Measurements from ENCODE around the gene NADSYN1. TPM values are rescaled to one million over a fixed set of nuclear protein-coding genes. Genes with fewer than 3 reads are reported as not detected.

The NADSYN1 gene
- total RNA-seq, 1 donor from 2014 or later, result 87.9 TPM

GRCh38 chr11:71450507-71450906 is 2.5 kb upstream of the NADSYN1 start:
- no peak for DNase-seq (ENCODE audit: low read depth)
- no peak overlapping the region for H3K4me2 ChIP-seq (ENCODE audit: low read length)
- Mint-ChIP-seq H3K9me3 (ENCODE audit: unreplicated experiment) (no peaks in the 10 kb centered on the region), H3K4me1 (ENCODE audit: low read depth, unreplicated experiment) (peaks cover 14% of the 10 kb centered on the region), H3K36me3 (ENCODE audit: low read depth, unreplicated experiment) (peaks cover 8% of the 10 kb centered on the region), H3K4me3 (ENCODE audit: unreplicated experiment) (no peak overlapping the region), H3K27me3 (ENCODE audit: low read depth, unreplicated experiment) (no peaks in the 10 kb centered on the region), H3K27ac (ENCODE audit: unreplicated experiment) (no peak overlapping the region)
- peaks cover 26% of the 10 kb centered on the region for H3K4me1 ChIP-seq (ENCODE audit: insufficient read depth, low read length)
- no peak overlapping the region for H3K9ac ChIP-seq (ENCODE audit: low read length)
- peaks cover 34% of the 10 kb centered on the region for H3K79me2 ChIP-seq (ENCODE audit: insufficient read depth, low read length)
- peaks cover 3% of the 10 kb centered on the region for H3K36me3 ChIP-seq (ENCODE audit: insufficient read depth, low read length)
- H3K27ac ChIP-seq (ENCODE audit: low read depth, low read length), result no peak overlapping the region
- no peaks in the 10 kb centered on the region for H3K9me3 ChIP-seq (ENCODE audit: insufficient read depth, low read depth, low read length)
- TF ChIP-seq EZH2 (IDR thresholded peaks at IDR 0.05; ENCODE audit: insufficient read depth, low read length), result no peak
- no peak for TF ChIP-seq CTCF (IDR thresholded peaks at IDR 0.05; ENCODE audit: insufficient read depth, low read depth, low read length)
- H2AFZ ChIP-seq (ENCODE audit: low read depth, low read length), result no peak overlapping the region
- no peak overlapping the region for H3K4me3 ChIP-seq (ENCODE audit: insufficient read depth, low read depth, low read length)
- peaks cover 28% of the 10 kb centered on the region for H4K20me1 ChIP-seq (ENCODE audit: insufficient read depth, low read length)
- FAIRE-seq, result no peak
- H3K27me3 ChIP-seq (ENCODE audit: insufficient read depth, low read length), result no peaks in the 10 kb centered on the region

- Histone ChIP-seq H3K9me3 (ENCODE audit: insufficient read depth, low read depth, low read length) (no peaks in the 10 kb centered on the region), H3K36me3 (ENCODE audit: insufficient read depth, low read length) (peaks cover 2% of the 10 kb centered on the region), H3K9ac (ENCODE audit: low read length) (no peak overlapping the region), H3K27me3 (ENCODE audit: insufficient read depth, low read length) (no peaks in the 10 kb centered on the region), H3K79me2 (ENCODE audit: insufficient read depth, low read length) (peaks cover 34% of the 10 kb centered on the region), H4K20me1 (ENCODE audit: insufficient read depth, low read length) (peaks cover 27% of the 10 kb centered on the region), H3K4me2 (ENCODE audit: low read length) (no peak overlapping the region), H2AFZ (ENCODE audit: low read depth, low read length) (no peak overlapping the region), H3K4me1 (ENCODE audit: insufficient read depth, low read length) (peaks cover 26% of the 10 kb centered on the region), H3K4me3 (ENCODE audit: insufficient read depth, low read depth, low read length) (no peak overlapping the region), H3K27ac (ENCODE audit: low read depth, low read length) (no peak overlapping the region)
- no peaks in the 10 kb centered on the region for H3K27me3 Mint-ChIP-seq (ENCODE audit: low read depth, unreplicated experiment)
- H3K9me3 Mint-ChIP-seq (ENCODE audit: unreplicated experiment), result no peaks in the 10 kb centered on the region
- no peak overlapping the region for H3K4me3 Mint-ChIP-seq (ENCODE audit: unreplicated experiment)
- H3K4me1 Mint-ChIP-seq (ENCODE audit: low read depth, unreplicated experiment), result peaks cover 14% of the 10 kb centered on the region
- FAIRE-seq (no peak), DNase-seq (ENCODE audit: low read depth) (no peak)
- H3K27ac Mint-ChIP-seq (ENCODE audit: unreplicated experiment), result no peak overlapping the region
- peaks cover 8% of the 10 kb centered on the region for H3K36me3 Mint-ChIP-seq (ENCODE audit: low read depth, unreplicated experiment)
- TF ChIP-seq EZH2 (IDR thresholded peaks at IDR 0.05; ENCODE audit: insufficient read depth, low read length), result no peak
- TF ChIP-seq CTCF (IDR thresholded peaks at IDR 0.05; ENCODE audit: insufficient read depth, low read depth, low read length), result no peak
These were observed 2.1 kb upstream of the NADSYN1 start for GRCh38 chr11:71450939-71451338.

GRCh38 chr11:71451596-71452198 is 1.3 kb upstream of the NADSYN1 start:
- H3K4me2 ChIP-seq (ENCODE audit: low read length), result peak overlapping the region; percentile 96
- peaks cover 34% of the 10 kb centered on the region for H3K79me2 ChIP-seq (ENCODE audit: insufficient read depth, low read length)
- peak overlapping the region; percentile 62 for H3K4me3 Mint-ChIP-seq (ENCODE audit: unreplicated experiment)
- no peaks in the 10 kb centered on the region for H3K9me3 ChIP-seq (ENCODE audit: insufficient read depth, low read depth, low read length)
- no peaks in the 10 kb centered on the region for H3K9me3 Mint-ChIP-seq (ENCODE audit: unreplicated experiment)
- H3K27ac Mint-ChIP-seq (ENCODE audit: unreplicated experiment), result no peak overlapping the region
- H3K27me3 Mint-ChIP-seq (ENCODE audit: low read depth, unreplicated experiment), result no peaks in the 10 kb centered on the region
- FAIRE-seq, result no peak
- H2AFZ ChIP-seq (ENCODE audit: low read depth, low read length), result no peak overlapping the region
- peaks cover 31% of the 10 kb centered on the region for H4K20me1 ChIP-seq (ENCODE audit: insufficient read depth, low read length)
- no peak for TF ChIP-seq CTCF (IDR thresholded peaks at IDR 0.05; ENCODE audit: insufficient read depth, low read depth, low read length)
- TF ChIP-seq EZH2 (IDR thresholded peaks at IDR 0.05; ENCODE audit: insufficient read depth, low read length), result no peak
- H3K36me3 Mint-ChIP-seq (ENCODE audit: low read depth, unreplicated experiment), result peaks cover 12% of the 10 kb centered on the region
- peaks cover 26% of the 10 kb centered on the region for H3K4me1 ChIP-seq (ENCODE audit: insufficient read depth, low read length)
- no peak for DNase-seq (ENCODE audit: low read depth)
- no peak overlapping the region for H3K9ac ChIP-seq (ENCODE audit: low read length)
- no peaks in the 10 kb centered on the region for H3K27me3 ChIP-seq (ENCODE audit: insufficient read depth, low read length)
- no peak overlapping the region for H3K4me3 ChIP-seq (ENCODE audit: insufficient read depth, low read depth, low read length)
- no peak overlapping the region for H3K27ac ChIP-seq (ENCODE audit: low read depth, low read length)
- peaks cover 14% of the 10 kb centered on the region for H3K4me1 Mint-ChIP-seq (ENCODE audit: low read depth, unreplicated experiment)
- peaks cover 6% of the 10 kb centered on the region for H3K36me3 ChIP-seq (ENCODE audit: insufficient read depth, low read length)

All from astrocyte (in vitro differentiated cells and primary cell).